Duodenal mucosa (tissue), 2 donors: ENCODE data around the gene OXER1.

ENCODE experiments used
- H3K27ac ChIP-seq: one replicate; pipeline ENCODE4 v1.7.0; 2013; ENCODE audit warnings: low read depth, low read length
- H3K27me3 ChIP-seq, 2 donors: one replicate each; pipeline ENCODE4 v1.7.0; 2013; ENCODE audit warnings: low read length in 2 of 2, control low read depth in 1 of 2; ENCODE audit not compliant: insufficient read depth in 2 of 2, control insufficient read depth in 1 of 2
- H3K36me3 ChIP-seq, 2 donors: one replicate each; pipeline ENCODE4 v1.7.0; 2013; ENCODE audit warnings: low read length in 2 of 2, control low read depth in 1 of 2; ENCODE audit not compliant: insufficient read depth in 2 of 2, control insufficient read depth in 1 of 2
- H3K4me1 ChIP-seq, 2 donors: one replicate each; pipeline ENCODE4 v1.7.0; 2013; ENCODE audit warnings: low read length in 2 of 2, control low read depth in 1 of 2; ENCODE audit not compliant: insufficient read depth in 2 of 2, control insufficient read depth in 1 of 2
- H3K4me3 ChIP-seq, 2 donors: one replicate each; pipeline ENCODE4 v1.7.0; 2013; ENCODE audit warnings: low read length in 2 of 2, low read depth in 1 of 2
- H3K9ac ChIP-seq, 2 donors: one replicate each; pipeline ENCODE4 v1.7.0; 2013; ENCODE audit warnings: low read length in 2 of 2, low read depth in 1 of 2
- H3K9me3 ChIP-seq, 2 donors: one replicate each; pipeline ENCODE4 v1.7.0; 2013; ENCODE audit warnings: low read length in 2 of 2, control low read depth in 1 of 2; ENCODE audit not compliant: control insufficient read depth in 1 of 2

OXER1 gene

GRCh38 chr2:42712934-42713333 lies 51.0 kb downstream of the OXER1 start:
- Histone ChIP-seq H3K4me1 (no peaks in the 10 kb centered on the region), H3K36me3 (peaks cover 1 to 9% of the 10 kb centered on the region in 2 donors), H3K4me3 (no peak overlapping the region), H3K27ac (no peak overlapping the region), H3K27me3 (no peaks in the 10 kb centered on the region), H3K9ac (no peak overlapping the region), H3K9me3 (no peaks in the 10 kb centered on the region)
